ENCODE results near the gene THAP6.

THAP6 gene

DNA sequence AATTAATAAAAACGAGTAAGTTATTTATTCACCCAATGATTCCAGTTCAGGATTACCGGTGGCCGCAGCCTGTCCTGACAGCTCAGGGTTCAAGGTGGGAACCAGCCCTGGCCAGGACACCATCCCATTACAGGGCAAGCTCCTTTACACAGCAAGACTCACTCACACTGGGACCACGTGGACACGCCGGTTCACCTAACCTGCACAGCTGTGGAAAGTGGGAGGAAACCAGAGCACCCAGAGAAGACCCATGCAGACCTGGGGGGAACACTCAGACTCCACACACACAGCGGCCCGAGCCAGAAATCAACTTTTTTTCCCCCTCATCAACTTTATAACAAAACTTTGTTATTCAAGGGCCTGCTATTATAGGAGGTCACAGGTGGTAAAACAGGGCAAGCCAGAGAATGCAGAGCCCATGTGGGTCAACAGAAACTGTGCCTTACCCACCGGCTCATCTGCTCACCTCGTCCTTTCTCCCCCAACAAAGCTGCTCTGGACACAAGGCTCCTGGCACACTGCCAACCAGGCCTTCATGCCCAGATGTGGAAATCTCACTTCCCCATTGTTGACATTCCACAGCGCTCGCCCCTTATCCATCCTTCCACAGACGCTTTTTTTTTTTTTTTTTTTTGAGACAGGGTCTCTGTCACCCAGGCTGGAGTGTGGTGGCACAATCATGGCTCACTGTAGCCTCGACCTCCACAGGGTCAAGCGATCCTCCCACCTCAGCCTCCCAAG is 33.5 kb downstream of the THAP6 start:
- peaks cover 2% of the 10 kb centered on the region; the same call in 1 of the 2 replicates for H3K36me3 ChIP-seq (ENCODE audit: control insufficient read depth, insufficient read depth, low read length)
- no peaks in the 10 kb centered on the region for H3K9me3 ChIP-seq (ENCODE audit: control insufficient read depth, insufficient read depth, low read depth, low read length)
- no peak overlapping the region for H3K27ac ChIP-seq (ENCODE audit: low read depth, low read length)
- no peaks in the 10 kb centered on the region for H3K27me3 ChIP-seq (ENCODE audit: control insufficient read depth, insufficient read depth, low read length)
- no peak overlapping the region for H3K4me3 ChIP-seq (ENCODE audit: low read depth, low read length)
- H3K4me1 ChIP-seq (ENCODE audit: control insufficient read depth, insufficient read depth, low read length) = no peaks in the 10 kb centered on the region
- no peak overlapping the region for H3K9ac ChIP-seq (ENCODE audit: low read length)

DNA sequence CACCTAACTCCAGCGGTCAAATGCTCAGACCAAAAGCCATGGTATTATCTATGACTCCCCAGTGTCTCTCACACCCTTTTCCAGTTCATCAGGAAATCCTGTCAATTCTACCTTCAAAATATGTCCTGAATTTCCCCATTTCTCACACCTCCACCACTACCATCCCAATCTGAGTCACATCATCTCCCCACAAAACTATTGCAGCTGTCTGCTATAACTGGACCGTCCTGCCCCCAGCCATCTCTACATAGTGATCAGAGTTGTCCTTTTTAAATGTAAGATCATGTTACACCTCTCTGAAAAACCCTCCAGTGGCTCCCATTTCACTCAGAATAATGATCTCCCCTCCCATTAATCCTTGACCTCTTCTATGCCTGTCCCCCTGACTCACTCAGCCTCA is 34.7 kb downstream of the THAP6 start:
- H3K9ac ChIP-seq (ENCODE audit: low read length) = no peak overlapping the region
- no peak overlapping the region for H3K4me3 ChIP-seq (ENCODE audit: low read depth, low read length)
- no peaks in the 10 kb centered on the region for H3K9me3 ChIP-seq (ENCODE audit: control insufficient read depth, insufficient read depth, low read depth, low read length)
- H3K4me1 ChIP-seq (ENCODE audit: control insufficient read depth, insufficient read depth, low read length) = no peaks in the 10 kb centered on the region
- no peak overlapping the region for H3K27ac ChIP-seq (ENCODE audit: low read depth, low read length)
- H3K36me3 ChIP-seq (ENCODE audit: control insufficient read depth, insufficient read depth, low read length) = peaks cover 2% of the 10 kb centered on the region; the same call in 1 of the 2 replicates
- no peaks in the 10 kb centered on the region for H3K27me3 ChIP-seq (ENCODE audit: control insufficient read depth, insufficient read depth, low read length)

DNA sequence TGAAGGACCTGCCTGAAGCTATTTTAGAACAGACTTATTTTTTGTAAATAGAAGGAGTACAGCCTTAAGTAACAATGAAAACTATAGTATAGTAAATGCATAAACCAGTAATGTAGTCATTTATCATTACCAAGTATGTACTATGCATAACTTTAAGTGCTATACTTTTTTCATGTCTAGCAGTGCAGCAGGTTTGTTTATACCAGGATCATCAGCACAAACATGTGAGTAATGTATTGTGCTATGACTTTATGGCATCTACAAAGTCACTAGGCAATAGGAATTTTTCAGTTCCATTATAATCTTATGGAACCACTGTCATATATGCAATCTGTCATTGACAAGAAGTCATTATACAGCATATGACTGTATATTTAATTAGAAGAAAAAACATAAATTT is 38.2 kb downstream of the THAP6 start:
- Histone ChIP-seq H3K9me3 (ENCODE audit: control insufficient read depth, insufficient read depth, low read depth, low read length) (no peaks in the 10 kb centered on the region), H3K27me3 (ENCODE audit: control insufficient read depth, insufficient read depth, low read length) (no peaks in the 10 kb centered on the region), H3K27ac (ENCODE audit: low read depth, low read length) (no peak overlapping the region), H3K4me3 (ENCODE audit: low read depth, low read length) (no peak overlapping the region), H3K36me3 (ENCODE audit: control insufficient read depth, insufficient read depth, low read length) (no peaks in the 10 kb centered on the region), H3K9ac (ENCODE audit: low read length) (no peak overlapping the region), H3K4me1 (ENCODE audit: control insufficient read depth, insufficient read depth, low read length) (peaks cover 12% of the 10 kb centered on the region; the same call in 1 of the 2 replicates)

DNA sequence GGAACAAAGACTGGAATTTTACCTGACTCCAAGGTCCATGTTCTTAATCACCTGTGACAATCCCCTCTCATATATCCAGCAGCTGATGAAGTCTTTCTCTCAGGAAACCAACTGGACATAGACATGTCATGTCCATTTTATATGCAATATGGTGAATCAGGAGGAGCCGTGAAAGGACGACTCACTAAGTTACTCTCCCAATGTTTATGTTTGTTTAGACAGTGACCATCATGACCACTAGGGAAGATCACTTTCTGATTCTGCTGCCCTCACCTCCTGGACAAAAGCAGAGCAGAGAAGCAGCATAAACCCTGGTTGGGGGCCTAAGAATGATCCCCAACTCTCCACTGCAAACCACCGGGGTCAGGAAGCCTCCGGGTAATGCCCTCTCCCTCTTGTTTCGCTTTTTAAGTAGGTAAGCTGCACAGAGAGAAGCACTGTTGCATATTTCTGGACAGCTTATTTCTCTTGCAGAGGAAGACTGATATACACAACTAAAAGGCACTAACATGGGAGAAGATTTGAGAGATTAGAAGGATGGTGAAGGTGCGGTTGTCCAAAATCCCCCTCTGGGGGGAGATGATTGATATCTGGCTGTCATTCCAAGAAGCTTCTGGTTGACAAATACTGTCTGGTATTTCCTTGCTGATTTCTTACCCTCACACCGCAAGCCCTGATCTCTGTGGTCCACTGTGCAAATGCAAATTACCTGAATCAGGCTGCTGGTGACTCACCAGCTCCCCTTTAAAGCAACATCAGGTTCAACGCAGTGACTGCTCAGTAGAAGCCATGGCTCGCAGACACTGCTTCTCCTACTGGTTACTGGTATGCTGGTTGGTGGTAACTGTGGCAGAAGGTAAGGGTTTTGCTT is 41.3 kb downstream of the THAP6 start, which contains the start of gene ODAPH:
TSS of gene ODAPH (plus strand) at position 773 of the 871 bp plus-strand sequence. CDS start at position 790, 17 bp downstream.
- Histone ChIP-seq H3K27ac (ENCODE audit: low read depth, low read length) (no peak within 1 kb of the TSS), H3K27me3 (ENCODE audit: control insufficient read depth, insufficient read depth, low read length) (no peaks in the 10 kb centered on the region), H3K4me1 (ENCODE audit: control insufficient read depth, insufficient read depth, low read length) (peaks cover 12% of the 10 kb centered on the region; the same call in 1 of the 2 replicates), H3K9me3 (ENCODE audit: control insufficient read depth, insufficient read depth, low read depth, low read length) (no peaks in the 10 kb centered on the region), H3K36me3 (ENCODE audit: control insufficient read depth, insufficient read depth, low read length) (no peaks in the 10 kb centered on the region), H3K4me3 (ENCODE audit: low read depth, low read length) (no peak within 1 kb of the TSS), H3K9ac (ENCODE audit: low read length) (no peak within 1 kb of the TSS)

DNA sequence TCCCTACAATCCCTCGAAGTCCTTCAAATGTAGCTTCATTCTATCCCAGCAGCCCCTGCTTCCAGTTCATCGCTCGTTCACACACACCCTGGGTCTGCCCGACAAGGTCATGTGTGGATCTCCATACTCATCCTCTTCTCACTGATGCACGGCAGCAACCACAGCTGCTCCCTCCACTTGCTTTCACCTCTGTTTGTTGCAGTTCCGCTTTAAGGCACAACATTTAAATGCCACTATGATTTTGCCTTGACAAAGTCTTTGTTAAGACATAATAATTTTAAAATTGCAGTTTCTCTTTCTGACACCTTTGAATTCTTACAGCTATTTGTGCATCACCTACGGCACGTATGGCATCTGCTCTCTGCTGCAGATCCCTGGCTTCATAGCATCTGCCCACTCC is 43.4 kb downstream of the THAP6 start:
- H3K4me3 ChIP-seq (ENCODE audit: low read depth, low read length) = no peak overlapping the region
- H3K27ac ChIP-seq (ENCODE audit: low read depth, low read length) = no peak overlapping the region
- H3K4me1 ChIP-seq (ENCODE audit: control insufficient read depth, insufficient read depth, low read length) = peaks cover 16% of the 10 kb centered on the region; the same call in 1 of the 2 replicates
- no peak overlapping the region for H3K9ac ChIP-seq (ENCODE audit: low read length)
- no peaks in the 10 kb centered on the region for H3K9me3 ChIP-seq (ENCODE audit: control insufficient read depth, insufficient read depth, low read depth, low read length)
- H3K36me3 ChIP-seq (ENCODE audit: control insufficient read depth, insufficient read depth, low read length) = no peaks in the 10 kb centered on the region
- H3K27me3 ChIP-seq (ENCODE audit: control insufficient read depth, insufficient read depth, low read length) = no peaks in the 10 kb centered on the region

DNA sequence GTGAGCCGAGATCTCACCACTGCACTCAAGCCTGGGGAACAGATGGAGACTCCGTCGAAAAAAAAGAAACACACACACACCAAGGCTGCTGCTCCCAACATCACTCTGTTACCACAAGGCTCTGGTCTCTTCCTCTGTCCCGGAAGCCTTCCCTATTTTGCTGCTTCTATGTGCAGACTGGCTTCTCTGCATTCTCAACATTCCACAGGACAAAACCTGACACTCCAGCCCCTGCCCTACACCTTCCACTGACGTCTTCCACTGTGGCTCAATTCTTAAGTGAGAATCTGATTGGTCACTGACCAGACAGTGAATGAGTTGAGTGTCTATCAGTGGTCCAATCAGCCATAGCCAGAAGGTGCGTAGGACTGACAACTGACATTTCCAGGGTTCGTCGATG is 47.5 kb downstream of the THAP6 start:
- Histone ChIP-seq H3K4me1 (ENCODE audit: control insufficient read depth, insufficient read depth, low read length) (peaks cover 4% of the 10 kb centered on the region; the same call in 1 of the 2 replicates), H3K27ac (ENCODE audit: low read depth, low read length) (no peak overlapping the region), H3K4me3 (ENCODE audit: low read depth, low read length) (no peak overlapping the region), H3K9ac (ENCODE audit: low read length) (no peak overlapping the region), H3K27me3 (ENCODE audit: control insufficient read depth, insufficient read depth, low read length) (no peaks in the 10 kb centered on the region), H3K36me3 (ENCODE audit: control insufficient read depth, insufficient read depth, low read length) (no peaks in the 10 kb centered on the region), H3K9me3 (ENCODE audit: control insufficient read depth, insufficient read depth, low read depth, low read length) (no peaks in the 10 kb centered on the region)

DNA sequence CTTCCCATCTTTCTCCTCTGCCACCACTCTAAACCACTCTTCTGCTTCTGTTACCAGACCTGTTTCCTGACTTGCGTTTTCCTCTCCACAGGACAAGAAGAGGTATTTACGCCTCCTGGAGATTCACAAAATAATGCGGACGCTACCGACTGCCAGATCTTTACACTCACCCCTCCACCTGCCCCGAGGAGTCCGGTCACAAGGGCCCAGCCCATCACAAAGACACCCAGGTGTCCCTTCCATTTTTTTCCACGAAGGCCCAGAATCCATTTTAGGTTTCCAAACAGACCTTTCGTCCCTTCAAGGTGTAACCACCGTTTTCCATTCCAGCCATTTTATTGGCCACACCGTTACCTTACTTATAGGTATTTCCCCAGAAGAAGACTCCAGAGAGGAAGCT is 49.8 kb downstream of the THAP6 start:
- no peak overlapping the region for H3K4me3 ChIP-seq (ENCODE audit: low read depth, low read length)
- H3K36me3 ChIP-seq (ENCODE audit: control insufficient read depth, insufficient read depth, low read length) = no peaks in the 10 kb centered on the region
- H3K27me3 ChIP-seq (ENCODE audit: control insufficient read depth, insufficient read depth, low read length) = no peaks in the 10 kb centered on the region
- no peak overlapping the region for H3K9ac ChIP-seq (ENCODE audit: low read length)
- peaks cover 2% of the 10 kb centered on the region; the same call in 1 of the 2 replicates for H3K9me3 ChIP-seq (ENCODE audit: control insufficient read depth, insufficient read depth, low read depth, low read length)
- peaks cover 4% of the 10 kb centered on the region; the same call in 1 of the 2 replicates for H3K4me1 ChIP-seq (ENCODE audit: control insufficient read depth, insufficient read depth, low read length)
- no peak overlapping the region for H3K27ac ChIP-seq (ENCODE audit: low read depth, low read length)

DNA sequence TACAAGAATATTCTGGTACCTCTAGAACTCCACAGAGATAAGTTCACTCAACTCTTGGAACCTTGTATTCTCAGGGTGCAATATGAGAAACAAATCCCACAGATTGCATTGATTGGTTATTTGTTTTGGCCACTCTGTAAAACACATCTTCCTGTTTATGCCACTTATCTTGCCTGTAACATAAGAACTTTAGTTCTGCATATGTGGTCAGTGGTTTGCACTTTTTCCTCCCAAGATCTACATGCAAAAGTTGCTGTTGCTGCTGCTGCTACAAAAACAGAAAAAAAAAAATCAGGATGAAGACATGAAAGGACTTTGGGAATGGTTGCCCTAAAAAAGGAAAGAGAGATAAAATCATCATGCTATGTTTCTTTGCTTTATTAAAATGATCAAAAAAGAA is 51.2 kb downstream of the THAP6 start:
- H3K9me3 ChIP-seq (ENCODE audit: control insufficient read depth, insufficient read depth, low read depth, low read length) = peaks cover 2% of the 10 kb centered on the region; the same call in 1 of the 2 replicates
- no peak overlapping the region for H3K9ac ChIP-seq (ENCODE audit: low read length)
- H3K4me1 ChIP-seq (ENCODE audit: control insufficient read depth, insufficient read depth, low read length) = peaks cover 4% of the 10 kb centered on the region; the same call in 1 of the 2 replicates
- H3K36me3 ChIP-seq (ENCODE audit: control insufficient read depth, insufficient read depth, low read length) = no peaks in the 10 kb centered on the region
- H3K27me3 ChIP-seq (ENCODE audit: control insufficient read depth, insufficient read depth, low read length) = no peaks in the 10 kb centered on the region
- H3K4me3 ChIP-seq (ENCODE audit: low read depth, low read length) = no peak overlapping the region
- no peak overlapping the region for H3K27ac ChIP-seq (ENCODE audit: low read depth, low read length)

DNA sequence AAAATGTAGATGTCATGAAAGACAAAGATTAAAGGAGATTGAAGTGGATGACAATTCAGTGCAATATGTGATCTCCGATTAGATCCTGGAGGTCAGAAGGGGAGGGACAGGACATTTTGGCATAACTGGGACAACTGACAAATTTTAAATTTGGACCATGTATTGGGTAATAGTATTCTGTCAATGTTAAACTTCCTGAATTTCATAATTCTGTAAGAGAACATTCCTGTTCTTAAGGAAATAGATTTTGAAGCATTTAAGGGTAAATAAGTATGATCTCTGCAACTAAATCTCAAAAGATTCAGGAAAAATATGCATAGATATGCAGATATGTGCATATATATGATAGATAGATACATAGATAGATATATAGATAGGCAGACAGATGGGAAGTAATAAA is 52.6 kb downstream of the THAP6 start:
- Histone ChIP-seq H3K36me3 (ENCODE audit: control insufficient read depth, insufficient read depth, low read length) (no peaks in the 10 kb centered on the region), H3K4me3 (ENCODE audit: low read depth, low read length) (no peak overlapping the region), H3K9me3 (ENCODE audit: control insufficient read depth, insufficient read depth, low read depth, low read length) (peaks cover 2% of the 10 kb centered on the region; the same call in 1 of the 2 replicates), H3K27me3 (ENCODE audit: control insufficient read depth, insufficient read depth, low read length) (no peaks in the 10 kb centered on the region), H3K27ac (ENCODE audit: low read depth, low read length) (no peak overlapping the region), H3K9ac (ENCODE audit: low read length) (no peak overlapping the region), H3K4me1 (ENCODE audit: control insufficient read depth, insufficient read depth, low read length) (peaks cover 2% of the 10 kb centered on the region; the same call in 1 of the 2 replicates)

DNA sequence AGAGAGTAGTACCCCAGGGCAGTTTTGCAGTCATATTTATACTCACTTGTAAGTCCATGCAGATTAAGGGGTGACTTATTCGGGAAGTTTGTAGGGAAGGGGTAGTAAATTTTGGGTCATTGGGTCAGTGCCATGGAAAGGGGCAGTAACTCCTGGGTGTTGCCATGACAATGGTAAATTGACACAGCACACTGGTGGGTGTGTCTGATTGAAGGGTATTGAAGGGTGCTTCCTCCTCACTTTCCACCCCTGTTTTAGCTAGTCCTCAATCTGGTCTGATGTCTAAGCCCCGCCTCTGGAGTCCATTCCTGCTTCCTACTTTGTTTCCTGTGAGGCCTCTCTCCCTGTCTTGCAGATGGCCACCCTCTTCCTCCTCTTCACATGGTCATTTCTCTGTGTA is 53.5 kb downstream of the THAP6 start:
- Histone ChIP-seq H3K4me3 (ENCODE audit: low read depth, low read length) (no peak overlapping the region), H3K36me3 (ENCODE audit: control insufficient read depth, insufficient read depth, low read length) (no peaks in the 10 kb centered on the region), H3K4me1 (ENCODE audit: control insufficient read depth, insufficient read depth, low read length) (no peaks in the 10 kb centered on the region), H3K9ac (ENCODE audit: low read length) (no peak overlapping the region), H3K9me3 (ENCODE audit: control insufficient read depth, insufficient read depth, low read depth, low read length) (peaks cover 2% of the 10 kb centered on the region; the same call in 1 of the 2 replicates), H3K27me3 (ENCODE audit: control insufficient read depth, insufficient read depth, low read length) (no peaks in the 10 kb centered on the region), H3K27ac (ENCODE audit: low read depth, low read length) (no peak overlapping the region)

All from HUES6 (cell line).